GM23338 (cell line): Measurements from ENCODE around the gene IQCC.

ENCODE experiments used
- CTCF ChIP-seq, 2 experiments: fragments of 200-600 bp in 1 of 2; sonication (generic) in 1 of 2; conservative IDR thresholded peaks; 2 replicates each; pipeline versions ENCODE4 v1.5.1 to v1.6.1; 2016 to 2017; ENCODE audit warnings: antibody characterized with exemption in 2 of 2, low read depth in 2 of 2, mild to moderate bottlenecking in 2 of 2, moderate library complexity in 1 of 2
- POLR2AphosphoS5 ChIP-seq: IDR thresholded peaks from 2 replicates; pipeline ENCODE4 v1.6.1; 2016; ENCODE audit warnings: antibody characterized with exemption, low read depth

- TF ChIP-seq POLR2AphosphoS5 (no peak), CTCF (conservative IDR thresholded peaks at IDR 0.05; ENCODE audit: low read depth in 2 of 2) (no peak)
Observed at GRCh38 chr1:32239790-32240139, 34.3 kb downstream of the IQCC start.
